ENCODE data around the gene DNAJC4.

- TF ChIP-seq CTCF (IDR thresholded peaks at IDR 0.05) (no peak), EP300 (IDR thresholded peaks at IDR 0.05) (no peak), POLR2A (IDR thresholded peaks at IDR 0.05) (no peak)
Measured at GRCh38 chr11:64265176-64266160, 35.1 kb downstream of the DNAJC4 start.

Measured in sigmoid colon (tissue), 4 donors.